Urinary bladder (tissue), 4 donors: Measurements from ENCODE around the gene PILRA. TPM values are rescaled to one million over a fixed set of nuclear protein-coding genes. Genes with fewer than 3 reads are reported as not detected.
"Not testable (repeated sequence)": the region's sequence is repeated elsewhere in the genome, so short reads cannot be mapped to it uniquely, and the experiment has no call there.

ENCODE experiments used
- DNase-seq: peaks from one replicate; pipeline ENCODE4 v3.0.0-alpha.2; 2015; ENCODE audit errors: extremely low spot score
- H3K27ac ChIP-seq: one replicate; pipeline ENCODE4 v1.5.1; 2013; ENCODE audit warnings: low read depth, mild to moderate bottlenecking, moderate library complexity
- H3K36me3 ChIP-seq: one replicate; pipeline ENCODE4 v1.6.1; 2013; ENCODE audit warnings: mild to moderate bottlenecking, moderate library complexity; ENCODE audit not compliant: insufficient read depth
- H3K4me1 ChIP-seq: one replicate; pipeline ENCODE4 v1.6.1; 2013; ENCODE audit warnings: mild to moderate bottlenecking, moderate library complexity; ENCODE audit not compliant: insufficient read depth
- H3K4me3 ChIP-seq: one replicate; pipeline ENCODE4 v1.5.1; 2013; ENCODE audit warnings: low read depth, low read length
- WGBS: extraction: QIAGEN DNeasy Blood & Tissue Kit; methylation state at CpG from one replicate; pipeline ENCODE4 v1.1.7; 2013; 5-methylcytosine and 5-hydroxymethylcytosine counted together
- polyA plus RNA-seq: library from polyadenylated mRNA; stranded (reverse); fragments of 200-250 nt; gene quantifications from one replicate; pipeline ENCODE4 v1.2.3, GENCODE V29; 2013
- total RNA-seq: library from RNA; depleted of rRNA; stranded (reverse); fragments of >200 nt; gene quantifications from one replicate; pipeline ENCODE4 v1.2.3, GENCODE V29; 2014
- donor health status: healthy with polysubstance abuse.
- donor health status: healthy.

The PILRA gene
- total and polyA plus RNA-seq, 2 donors: 2.2 to 27.8 TPM

DNA sequence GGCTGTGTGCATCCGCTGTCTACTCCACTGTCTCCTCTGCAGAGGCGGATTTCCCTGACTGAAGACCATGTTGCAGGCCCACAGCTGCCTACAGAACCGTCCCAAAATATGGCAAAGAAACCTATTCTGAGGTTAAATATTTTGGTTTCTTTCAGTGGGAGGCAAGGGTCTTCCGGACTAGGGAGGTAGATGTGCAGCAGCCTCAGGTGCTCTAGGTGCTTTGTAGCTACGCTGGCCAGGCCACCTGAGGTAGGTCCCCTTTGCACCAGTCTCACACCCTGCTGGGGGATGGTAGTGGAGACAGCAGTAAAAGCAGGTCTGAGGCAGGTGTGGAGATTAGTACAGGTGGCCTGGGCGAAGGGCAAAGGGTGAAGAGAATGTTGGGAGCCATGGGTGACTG is 23.5 kb upstream of the PILRA start:
- Histone ChIP-seq H3K36me3 (peaks cover 5% of the 10 kb centered on the region), H3K27ac (no peak overlapping the region), H3K4me1 (no peaks in the 10 kb centered on the region), H3K4me3 (no peak overlapping the region)
- 92% methylated on average over 6 of the region's 6 CpGs for WGBS
- no peak for DNase-seq

- 93% methylated on average over 6 of the region's 6 CpGs for WGBS
- H3K27ac ChIP-seq: no peak overlapping the region
- H3K36me3 ChIP-seq: peaks cover 2% of the 10 kb centered on the region
- DNase-seq: no peak
- H3K4me3 ChIP-seq: no peak overlapping the region
- H3K4me1 ChIP-seq: no peaks in the 10 kb centered on the region
Observed at GRCh38 chr7:100351657-100352058, 21.6 kb upstream of the PILRA start.

DNA sequence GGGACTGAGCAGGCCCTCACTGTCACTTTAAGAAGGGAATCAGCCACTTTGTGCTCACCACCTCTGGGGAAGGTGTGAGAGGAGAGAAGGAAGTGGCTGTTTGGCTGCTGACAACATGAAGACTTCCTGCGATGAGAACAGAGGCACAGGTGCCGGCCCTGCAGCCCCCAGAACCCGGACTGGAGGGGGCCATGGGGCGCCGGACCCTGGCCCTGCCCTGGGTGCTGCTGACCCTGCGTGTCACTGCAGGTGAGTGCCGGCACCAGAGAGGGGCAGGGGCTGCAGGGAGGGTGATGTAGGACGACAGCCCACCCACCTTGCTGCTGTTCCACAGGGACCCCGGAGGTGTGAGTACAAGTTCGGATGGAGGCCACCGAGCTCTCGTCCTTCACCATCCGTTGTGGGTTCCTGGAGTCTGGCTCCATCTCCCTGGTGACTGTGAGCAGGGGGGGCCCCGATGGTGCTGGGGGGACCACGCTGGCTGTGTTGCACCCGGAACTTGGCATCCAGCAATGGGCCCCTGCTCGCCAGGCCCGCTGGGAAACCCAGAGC is 21.0 kb upstream of the PILRA start:
- not testable (repeated sequence) for H3K27ac ChIP-seq, H3K36me3 ChIP-seq, DNase-seq, H3K4me1 ChIP-seq, H3K4me3 ChIP-seq
- WGBS: 85% methylated on average over 18 of the region's 18 CpGs

GRCh38 chr7:100352984-100353684 is 20.2 kb upstream of the PILRA start:
- no peak overlapping the region for H3K27ac ChIP-seq
- 90% methylated on average over 16 of the region's 16 CpGs for WGBS
- H3K36me3 ChIP-seq: peaks cover 3% of the 10 kb centered on the region
- no peaks in the 10 kb centered on the region for H3K4me1 ChIP-seq
- no peak for DNase-seq
- no peak overlapping the region for H3K4me3 ChIP-seq

- H3K4me1 ChIP-seq: no peaks in the 10 kb centered on the region
- 82% methylated on average over 6 of the region's 6 CpGs for WGBS
- H3K4me3 ChIP-seq: no peak overlapping the region
- peaks cover 5% of the 10 kb centered on the region for H3K36me3 ChIP-seq
- H3K27ac ChIP-seq: no peak overlapping the region
- no peak for DNase-seq
Observed at GRCh38 chr7:100353685-100354330, 19.5 kb upstream of the PILRA start.

DNA sequence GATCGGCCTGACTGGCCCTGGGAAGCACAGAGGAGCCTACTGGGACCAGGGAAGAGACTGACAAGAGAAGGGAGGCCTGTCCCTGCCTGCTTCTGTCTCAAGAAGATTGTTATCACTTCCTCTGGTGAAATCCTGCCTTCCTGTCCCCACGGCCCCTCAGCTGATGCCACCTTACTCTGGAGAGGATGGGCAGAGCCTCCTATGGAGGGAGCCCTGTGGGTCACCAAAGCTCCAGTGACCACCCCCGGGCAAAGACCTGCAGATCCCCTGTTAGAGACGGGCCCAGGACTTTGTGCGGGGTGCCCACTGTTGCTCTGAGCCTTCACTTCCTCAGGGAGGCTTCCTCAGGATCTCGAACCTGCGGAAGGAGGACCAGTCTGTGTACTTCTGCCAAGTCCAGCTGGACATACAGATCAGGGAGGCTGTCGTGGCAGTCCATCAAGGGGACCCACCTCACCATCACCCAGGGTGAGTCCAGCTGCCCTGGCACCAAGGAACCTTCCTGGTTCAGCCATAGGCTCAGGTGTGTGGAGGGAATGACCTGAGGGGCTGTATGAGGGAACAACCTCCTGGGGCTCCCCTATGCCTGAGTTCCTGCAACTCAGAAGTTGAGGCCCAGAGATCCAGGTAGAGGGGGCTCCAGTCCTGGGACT is 16.7 kb upstream of the PILRA start:
- 93% methylated on average over 8 of the region's 8 CpGs for WGBS
- no peaks in the 10 kb centered on the region for H3K4me1 ChIP-seq
- no peak overlapping the region for H3K4me3 ChIP-seq
- DNase-seq: no peak
- H3K36me3 ChIP-seq: peaks cover 10% of the 10 kb centered on the region
- no peak overlapping the region for H3K27ac ChIP-seq

- no peak overlapping the region for H3K27ac ChIP-seq
- no peak for DNase-seq
- WGBS: 95% methylated on average over 6 of the region's 6 CpGs
- no peaks in the 10 kb centered on the region for H3K4me1 ChIP-seq
- peaks cover 10% of the 10 kb centered on the region for H3K36me3 ChIP-seq
- no peak overlapping the region for H3K4me3 ChIP-seq
Observed at GRCh38 chr7:100357131-100357561, 16.1 kb upstream of the PILRA start.

DNA sequence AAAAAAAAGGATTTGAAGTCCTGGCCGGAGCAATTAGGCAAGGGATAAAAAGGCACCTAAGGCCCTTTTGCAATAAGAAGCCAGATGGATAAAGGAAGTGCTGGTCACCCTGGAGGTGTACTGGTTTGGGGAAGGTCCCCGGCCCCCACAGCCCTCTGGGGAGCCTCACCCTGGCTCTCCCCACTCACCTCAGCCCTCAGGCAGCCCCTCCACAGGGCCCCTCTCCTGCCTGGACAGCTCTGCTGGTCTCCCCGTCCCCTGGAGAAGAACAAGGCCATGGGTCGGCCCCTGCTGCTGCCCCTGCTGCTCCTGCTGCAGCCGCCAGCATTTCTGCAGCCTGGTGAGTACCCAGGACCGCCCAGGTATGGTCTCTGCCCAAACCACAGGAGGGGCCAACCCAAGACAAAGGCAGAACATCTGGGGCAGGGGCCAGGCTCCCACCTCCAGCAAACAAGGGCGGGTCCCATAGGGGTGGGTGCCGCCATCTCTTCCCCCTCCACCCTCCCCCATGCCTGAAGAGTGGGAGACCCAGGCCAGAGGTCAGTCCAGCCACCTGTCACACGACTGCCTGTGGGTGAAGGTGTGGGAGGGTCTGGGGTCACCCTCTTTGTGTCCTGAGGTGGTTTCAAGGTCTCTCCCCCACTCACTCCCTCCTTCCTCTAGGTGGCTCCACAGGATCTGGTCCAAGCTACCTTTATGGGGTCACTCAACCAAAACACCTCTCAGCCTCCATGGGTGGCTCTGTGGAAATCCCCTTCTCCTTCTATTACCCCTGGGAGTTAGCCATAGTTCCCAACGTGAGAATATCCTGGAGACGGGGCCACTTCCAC is 15.0 kb upstream of the PILRA start, which contains the start of gene PILRB:
Gene PILRB, plus strand, starts transcription at position 91 of the 830 bp plus-strand sequence. Its CDS starts 186 bp downstream, at position 277.
- H3K4me1 ChIP-seq: no peaks in the 10 kb centered on the region
- no peak within 1 kb of the TSS for H3K27ac ChIP-seq
- WGBS: 84% methylated on average over 11 of the region's 11 CpGs
- no peak within 1 kb of the TSS for H3K4me3 ChIP-seq
- H3K36me3 ChIP-seq: peaks cover 10% of the 10 kb centered on the region
- no peak for DNase-seq

- peaks cover 8% of the 10 kb centered on the region for H3K36me3 ChIP-seq
- H3K4me1 ChIP-seq: no peaks in the 10 kb centered on the region
- no peak for DNase-seq
- no peak overlapping the region for H3K4me3 ChIP-seq
- no peak overlapping the region for H3K27ac ChIP-seq
- 95% methylated on average over 8 of the region's 8 CpGs for WGBS
Observed at GRCh38 chr7:100358857-100359212, 14.5 kb upstream of the PILRA start.

GRCh38 chr7:100360135-100360854 is 13.0 kb upstream of the PILRA start:
- Histone ChIP-seq H3K36me3 (peaks cover 8% of the 10 kb centered on the region), H3K27ac (no peak overlapping the region), H3K4me1 (no peaks in the 10 kb centered on the region), H3K4me3 (no peak overlapping the region)
- 92% methylated on average over 3 of the region's 3 CpGs for WGBS
- DNase-seq: no peak

DNA sequence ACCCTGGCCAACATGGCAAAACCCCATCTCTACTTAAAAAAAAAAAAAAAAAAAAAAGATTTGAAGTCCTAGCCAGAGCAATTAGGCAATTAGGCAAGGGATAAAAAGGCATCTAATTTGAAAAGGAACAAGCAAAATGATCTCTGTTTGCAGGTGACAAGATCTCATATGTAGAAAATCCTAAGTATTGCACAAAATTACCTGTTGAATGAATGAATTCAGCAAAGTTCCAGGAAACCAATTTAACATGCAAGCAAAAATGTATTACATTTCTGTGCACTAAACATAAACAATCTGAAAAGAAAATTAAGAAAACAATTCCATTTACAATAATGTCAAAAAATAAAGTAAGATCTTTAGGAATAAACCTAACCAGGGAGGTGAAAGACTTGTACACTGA is 10.2 kb upstream of the PILRA start:
- Histone ChIP-seq H3K4me1 (no peaks in the 10 kb centered on the region), H3K36me3 (peaks cover 7% of the 10 kb centered on the region), H3K27ac (no peak overlapping the region), H3K4me3 (no peak overlapping the region)
- DNase-seq: no peak

DNA sequence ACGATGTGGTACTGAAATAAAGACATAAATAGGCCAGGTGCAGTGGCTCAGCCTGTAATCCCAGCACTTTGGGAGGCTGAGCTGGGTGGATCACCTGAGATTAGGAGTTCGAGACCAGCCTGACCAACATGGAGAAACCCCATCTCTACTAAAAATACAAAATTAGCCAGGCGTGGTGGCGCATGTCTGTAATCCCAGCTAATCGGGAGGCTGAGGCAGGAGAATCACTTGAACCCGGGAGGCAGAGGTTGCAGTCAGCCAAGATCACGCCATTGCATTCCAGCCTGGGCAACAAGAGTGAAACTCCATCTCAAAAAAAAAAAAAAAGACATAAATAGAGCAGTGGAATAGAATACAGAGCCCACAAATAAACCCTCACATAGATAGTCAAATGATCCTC is 9.5 kb upstream of the PILRA start:
- not testable (repeated sequence) for H3K36me3 ChIP-seq, H3K4me3 ChIP-seq, DNase-seq, H3K27ac ChIP-seq, H3K4me1 ChIP-seq
- 97% methylated on average over 7 of the region's 7 CpGs for WGBS

DNA sequence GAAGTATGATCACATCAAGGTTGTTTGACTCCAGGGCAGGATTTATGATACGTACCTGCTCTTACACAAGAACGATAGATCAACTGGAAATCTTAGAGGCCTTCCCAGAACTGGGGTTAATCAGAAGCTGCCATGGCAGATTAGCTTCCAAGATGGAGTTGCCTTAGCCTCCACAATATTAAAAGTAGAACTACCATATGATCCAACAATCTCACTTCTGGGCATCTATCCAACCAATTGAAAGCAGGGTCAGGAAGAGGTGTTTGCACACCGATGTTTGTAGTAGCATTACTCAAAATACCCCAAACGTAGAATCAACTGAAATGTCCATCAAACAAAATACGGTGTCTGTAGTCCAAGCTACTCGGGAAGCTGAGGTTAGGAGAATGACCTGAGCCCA is 8.8 kb upstream of the PILRA start:
- Histone ChIP-seq H3K4me3 (no peak overlapping the region), H3K4me1 (no peaks in the 10 kb centered on the region), H3K27ac (no peak overlapping the region), H3K36me3 (peaks cover 4% of the 10 kb centered on the region)
- WGBS: 90% methylated on average over 6 of the region's 6 CpGs
- no peak for DNase-seq
